ENCODE data around the gene SSR4.

DNA sequence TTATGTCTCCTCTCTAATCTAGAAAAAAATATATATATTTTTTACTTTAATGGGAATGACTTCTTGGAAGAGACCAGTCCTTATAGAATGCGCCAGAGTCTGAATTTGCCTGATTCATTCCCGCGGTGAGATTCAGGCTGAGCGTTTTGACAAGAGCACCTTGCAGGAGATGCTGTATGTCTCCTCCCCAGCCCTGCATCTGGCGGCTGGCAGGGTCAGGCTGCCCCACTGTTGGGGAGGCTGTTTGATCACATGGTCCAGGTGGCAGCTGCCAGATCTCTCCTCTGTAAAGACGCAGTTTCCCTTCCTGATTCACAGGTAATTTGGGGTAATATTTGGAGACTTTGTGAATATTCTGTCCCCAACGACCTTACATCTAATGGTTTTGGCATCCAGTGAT lies 26.1 kb downstream of the SSR4 start:
- TF ChIP-seq EZH2 (IDR thresholded peaks at IDR 0.05; ENCODE audit: low read length, missing control alignments) (no peak), CTCF (conservative IDR thresholded peaks at IDR 0.05 in 1 of 2, IDR thresholded peaks at IDR 0.05 in 1 of 2; ENCODE audit: low read depth in 1 of 2, low read length in 2 of 2) (no peak)

All from fibroblast of lung (primary cell).